OCI-LY3 (cell line): Measurements from ENCODE around the gene BCO2.

Experiments used
- EZH2phosphoT487 ChIP-seq: fragments of 200-600 bp; shearing (Covaris generic); IDR thresholded peaks from 2 replicates; pipeline ENCODE4 v1.6.1; 2018; ENCODE audit warnings: antibody characterized with exemption, mixed run types, low read depth
- TF ChIP-seq, protein P1 (sequence below): fragments of 200-600, 300-600 bp; sonication (generic); IDR thresholded peaks from 2 replicates; pipeline ENCODE4 v1.5.1; 2014; ENCODE audit warnings: antibody characterized with exemption, low read length, low read depth

DNA sequence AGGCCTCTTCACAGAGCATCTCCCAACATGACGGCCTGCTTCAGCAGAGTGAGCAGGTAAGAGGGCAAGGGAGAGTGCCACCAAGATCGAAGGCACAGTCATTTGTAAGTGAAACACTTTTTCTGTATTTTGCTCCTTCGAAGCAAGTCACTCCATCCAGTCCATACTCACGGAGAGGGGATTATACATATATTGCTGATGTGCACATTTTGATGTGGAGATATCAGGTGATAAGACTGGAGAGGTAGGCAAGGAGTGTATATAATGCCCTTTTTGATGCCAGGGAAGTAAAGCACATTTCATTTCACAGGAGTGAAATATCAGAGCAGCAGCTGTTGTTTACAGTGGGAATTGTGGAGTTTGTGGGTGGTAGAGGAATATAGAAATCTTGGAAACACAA lies 62.1 kb downstream of the BCO2 start:
- TF ChIP-seq, protein P1, sequence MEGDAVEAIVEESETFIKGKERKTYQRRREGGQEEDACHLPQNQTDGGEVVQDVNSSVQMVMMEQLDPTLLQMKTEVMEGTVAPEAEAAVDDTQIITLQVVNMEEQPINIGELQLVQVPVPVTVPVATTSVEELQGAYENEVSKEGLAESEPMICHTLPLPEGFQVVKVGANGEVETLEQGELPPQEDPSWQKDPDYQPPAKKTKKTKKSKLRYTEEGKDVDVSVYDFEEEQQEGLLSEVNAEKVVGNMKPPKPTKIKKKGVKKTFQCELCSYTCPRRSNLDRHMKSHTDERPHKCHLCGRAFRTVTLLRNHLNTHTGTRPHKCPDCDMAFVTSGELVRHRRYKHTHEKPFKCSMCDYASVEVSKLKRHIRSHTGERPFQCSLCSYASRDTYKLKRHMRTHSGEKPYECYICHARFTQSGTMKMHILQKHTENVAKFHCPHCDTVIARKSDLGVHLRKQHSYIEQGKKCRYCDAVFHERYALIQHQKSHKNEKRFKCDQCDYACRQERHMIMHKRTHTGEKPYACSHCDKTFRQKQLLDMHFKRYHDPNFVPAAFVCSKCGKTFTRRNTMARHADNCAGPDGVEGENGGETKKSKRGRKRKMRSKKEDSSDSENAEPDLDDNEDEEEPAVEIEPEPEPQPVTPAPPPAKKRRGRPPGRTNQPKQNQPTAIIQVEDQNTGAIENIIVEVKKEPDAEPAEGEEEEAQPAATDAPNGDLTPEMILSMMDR = no peak
- TF ChIP-seq EZH2phosphoT487 = no peak
